Measurements from ENCODE around the gene ASB2. TPM values are rescaled to one million over a fixed set of nuclear protein-coding genes. Genes with fewer than 3 reads are reported as not detected.
A peak's percentile ranks its signal among the peaks of the same experiment; 100 is the strongest.

ASB2 gene
- total and polyA plus RNA-seq, 10 donors, result 6.6 to 18.0 (median 11.3) TPM

DNA sequence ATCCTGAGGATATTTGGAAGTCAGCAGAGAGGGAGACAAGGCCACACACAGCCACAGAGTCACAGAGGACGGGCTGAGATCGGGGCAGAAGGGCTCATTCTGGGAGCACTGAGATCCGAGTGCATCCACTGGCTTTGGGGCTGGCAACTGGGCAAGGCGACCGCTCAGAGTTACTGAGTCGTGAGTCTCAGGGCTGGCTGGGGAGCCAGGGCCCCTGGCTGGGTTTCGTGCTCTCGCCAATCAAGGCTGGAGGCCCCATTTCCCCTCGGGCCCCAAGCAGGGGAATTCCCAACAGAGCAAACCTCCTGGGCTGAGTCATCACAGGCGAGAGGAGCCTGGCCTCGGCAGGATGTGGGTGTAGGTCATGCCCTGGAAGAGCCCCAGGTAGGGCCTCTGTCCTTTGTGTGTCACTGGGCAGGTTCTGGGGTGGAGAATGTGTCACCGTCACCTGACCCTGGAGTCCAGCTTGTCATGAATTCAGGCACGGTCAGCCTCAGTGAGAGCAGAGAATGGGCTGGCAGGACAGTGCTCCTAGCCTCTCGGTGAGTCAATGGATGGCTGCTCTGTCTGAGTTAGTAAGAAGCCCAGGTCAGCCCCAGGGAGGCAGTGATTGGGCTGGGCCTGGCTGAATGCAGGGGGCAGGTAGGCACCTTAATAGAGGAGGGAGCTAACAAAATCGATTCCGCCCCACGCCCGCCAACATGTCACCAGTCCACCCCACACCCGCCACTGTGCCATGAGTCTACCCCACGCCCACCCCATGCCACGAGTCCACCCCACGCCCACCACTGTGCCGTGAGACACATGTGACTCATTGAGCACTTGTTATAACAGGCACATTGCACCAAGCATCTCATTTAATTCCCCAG lies 16.9 kb downstream of the ASB2 start:
- intact Hi-C loops (cut with DNase I; ENCODE audit: low total_unique reads), result no loop called here
- DNase-seq, result peak; percentile 94
- peaks cover 71 to 100% (median 99%) of the 10 kb centered on the region in 6 donors for H3K4me1 ChIP-seq

GRCh38 chr14:93958567-93959238 lies 17.7 kb downstream of the ASB2 start:
- WGBS, 5 donors, result 69 to 88% (median 82%) methylated on average over 6 to 7 of the region's 7 CpGs
- H3K27ac ChIP-seq, result peak overlapping the region; percentile 48 to 92 (median 72)
- H3K36me3 ChIP-seq, result no peaks in the 10 kb centered on the region
- no peak for TF ChIP-seq POLR2A (IDR thresholded peaks at IDR 0.05)
- TF ChIP-seq POLR2AphosphoS5 (IDR thresholded peaks at IDR 0.05), result no peak
- TF ChIP-seq, protein P1, sequence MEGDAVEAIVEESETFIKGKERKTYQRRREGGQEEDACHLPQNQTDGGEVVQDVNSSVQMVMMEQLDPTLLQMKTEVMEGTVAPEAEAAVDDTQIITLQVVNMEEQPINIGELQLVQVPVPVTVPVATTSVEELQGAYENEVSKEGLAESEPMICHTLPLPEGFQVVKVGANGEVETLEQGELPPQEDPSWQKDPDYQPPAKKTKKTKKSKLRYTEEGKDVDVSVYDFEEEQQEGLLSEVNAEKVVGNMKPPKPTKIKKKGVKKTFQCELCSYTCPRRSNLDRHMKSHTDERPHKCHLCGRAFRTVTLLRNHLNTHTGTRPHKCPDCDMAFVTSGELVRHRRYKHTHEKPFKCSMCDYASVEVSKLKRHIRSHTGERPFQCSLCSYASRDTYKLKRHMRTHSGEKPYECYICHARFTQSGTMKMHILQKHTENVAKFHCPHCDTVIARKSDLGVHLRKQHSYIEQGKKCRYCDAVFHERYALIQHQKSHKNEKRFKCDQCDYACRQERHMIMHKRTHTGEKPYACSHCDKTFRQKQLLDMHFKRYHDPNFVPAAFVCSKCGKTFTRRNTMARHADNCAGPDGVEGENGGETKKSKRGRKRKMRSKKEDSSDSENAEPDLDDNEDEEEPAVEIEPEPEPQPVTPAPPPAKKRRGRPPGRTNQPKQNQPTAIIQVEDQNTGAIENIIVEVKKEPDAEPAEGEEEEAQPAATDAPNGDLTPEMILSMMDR (IDR thresholded peaks at IDR 0.05 in 8 of 11, conservative IDR thresholded peaks at IDR 0.05 in 3 of 11), result no peak
- no peak for DNase-seq
- H3K9me3 ChIP-seq, result no peaks in the 10 kb centered on the region
- peak overlapping the region in 1 of 8 donors; percentile 21 for H3K4me3 ChIP-seq
- H3K4me1 ChIP-seq, result peaks cover 66 to 100% (median 99%) of the 10 kb centered on the region in 6 donors
- H3K27me3 ChIP-seq (replicated peaks in 1 of 7), result no peaks in the 10 kb centered on the region
- intact Hi-C loops (cut with DNase I; ENCODE audit: low total_unique reads), result no loop called here

More for the DNA sequence above, 16.9 kb downstream of the ASB2 start:
- Histone ChIP-seq H3K27me3 (replicated peaks in 1 of 7) (no peaks in the 10 kb centered on the region), H3K36me3 (no peaks in the 10 kb centered on the region), H3K9me3 (no peaks in the 10 kb centered on the region), H3K27ac (peak overlapping the region; percentile 48 to 92 (median 72)), H3K4me3 (peak overlapping the region in 1 of 8 donors; percentile 21)
- WGBS, 5 donors, result 39 to 47% (median 41%) methylated on average over 20 to 23 of the region's 23 CpGs
- TF ChIP-seq, protein P1 (IDR thresholded peaks at IDR 0.05 in 8 of 11, conservative IDR thresholded peaks at IDR 0.05 in 3 of 11), result no peak
- no peak for TF ChIP-seq POLR2A (IDR thresholded peaks at IDR 0.05)
- TF ChIP-seq POLR2AphosphoS5 (IDR thresholded peaks at IDR 0.05), result peak; percentile 80 to 82 (median 80)

GRCh38 chr14:93957751-93958566 lies 18.4 kb downstream of the ASB2 start:
- 92 to 96% (median 94%) methylated on average over 16 of the region's 16 CpGs for WGBS, 5 donors
- Histone ChIP-seq H3K27me3 (replicated peaks in 1 of 7) (no peaks in the 10 kb centered on the region), H3K4me1 (peaks cover 64 to 100% (median 97%) of the 10 kb centered on the region in 6 donors), H3K9me3 (no peaks in the 10 kb centered on the region), H3K27ac (peak overlapping the region in 5 of 8 donors; percentile 17 to 92 (median 84)), H3K4me3 (no peak overlapping the region), H3K36me3 (no peaks in the 10 kb centered on the region)
- TF ChIP-seq POLR2AphosphoS5 (IDR thresholded peaks at IDR 0.05) (no peak), POLR2A (IDR thresholded peaks at IDR 0.05) (no peak)
- TF ChIP-seq, protein P1 (IDR thresholded peaks at IDR 0.05 in 8 of 11, conservative IDR thresholded peaks at IDR 0.05 in 3 of 11), result no peak
- DNase-seq, result no peak
- intact Hi-C loops (cut with DNase I; ENCODE audit: low total_unique reads), result no loop called here
